Naive thymus-derived CD4-positive, alpha-beta T cell (primary cell): ENCODE results near the gene MAMDC4. TPM values are rescaled to one million over a fixed set of nuclear protein-coding genes. Genes with fewer than 3 reads are reported as not detected.
A peak's percentile ranks its signal among the peaks of the same experiment; 100 is the strongest.

Source experiments
- ATAC-seq: fragments of 150-1000 bp; cut with Tn5 transposase; 2 replicates; pipeline ENCODE4 v1.10.0; 2021; ENCODE audit warnings: mild to moderate bottlenecking, moderate library complexity
- CTCF ChIA-PET: fragments of 350-600 bp; sonication (Branson Sonifier 250); formaldehyde crosslinking; loops from one replicate; lab custom pipeline; 2021; ENCODE audit warnings: antibody characterized with exemption; lab: Charles Lee
- POLR2A ChIA-PET: fragments of 350-600 bp; sonication (Branson Sonifier 250); formaldehyde crosslinking; loops from one replicate; lab custom pipeline; 2021; ENCODE audit warnings: antibody characterized with exemption, inconsistent platforms; lab: Charles Lee
- DNase-seq, 9 donors: peaks; one replicate each; pipeline versions ENCODE4 v3.0.0 to v3.0.0-alpha.2; 2020 to 2022; ENCODE audit warnings: mixed read lengths in 1 of 9
- H3K27ac ChIP-seq: one replicate; pipeline ENCODE4 v1.7.0; 2013; ENCODE audit warnings: mild to moderate bottlenecking, low read depth, low read length, moderate library complexity
- H3K27me3 ChIP-seq, 2 donors: one replicate each; pipeline ENCODE4 v1.7.0; 2013; ENCODE audit warnings: low read length in 2 of 2, mild to moderate bottlenecking in 2 of 2, moderate library complexity in 2 of 2; ENCODE audit not compliant: control insufficient read depth in 2 of 2, insufficient read depth in 2 of 2
- H3K36me3 ChIP-seq, 3 experiments: 1 replicate in 2 of 3; 2 replicates in 1 of 3; pipeline ENCODE4 v1.7.0; 2013; ENCODE audit warnings: low read length in 3 of 3, mild to moderate bottlenecking in 3 of 3, moderate library complexity in 1 of 3; ENCODE audit not compliant: insufficient read depth in 3 of 3, control insufficient read depth in 2 of 3
- H3K4me1 ChIP-seq, 2 donors: one replicate each; pipeline ENCODE4 v1.7.0; 2013; ENCODE audit warnings: low read length in 2 of 2, mild to moderate bottlenecking in 2 of 2, moderate library complexity in 1 of 2; ENCODE audit not compliant: control insufficient read depth in 2 of 2, insufficient read depth in 2 of 2
- H3K4me3 ChIP-seq: 2 replicates; pipeline ENCODE4 v1.7.0; 2013; ENCODE audit warnings: mild to moderate bottlenecking, low read length
- H3K9me3 ChIP-seq, 3 experiments: 1 replicate in 2 of 3; 2 replicates in 1 of 3; pipeline ENCODE4 v1.7.0; 2013; ENCODE audit warnings: low read length in 3 of 3; ENCODE audit not compliant: control insufficient read depth in 2 of 3
- H3K27ac Mint-ChIP-seq, 9 donors: one replicate each; pipeline ENCODE4 v1.8.0; 2020 to 2022; ENCODE audit warnings: mixed read lengths in 9 of 9, mild to moderate bottlenecking in 8 of 9, moderate library complexity in 5 of 9, inconsistent platforms in 2 of 9
- H3K27me3 Mint-ChIP-seq, 5 donors: one replicate each; pipeline ENCODE4 v1.8.0; 2021 to 2022; ENCODE audit warnings: mixed read lengths in 5 of 5, mild to moderate bottlenecking in 1 of 5
- H3K36me3 Mint-ChIP-seq, 5 donors: one replicate each; pipeline ENCODE4 v1.8.0; 2020 to 2022; ENCODE audit warnings: mixed read lengths in 5 of 5, mild to moderate bottlenecking in 3 of 5, inconsistent platforms in 1 of 5
- H3K4me1 Mint-ChIP-seq, 7 donors: one replicate each; pipeline ENCODE4 v1.8.0; 2020 to 2022; ENCODE audit warnings: mixed read lengths in 7 of 7, mild to moderate bottlenecking in 3 of 7, inconsistent platforms in 1 of 7
- H3K4me3 Mint-ChIP-seq, 10 donors: one replicate each; pipeline ENCODE4 v1.8.0; 2020 to 2022; ENCODE audit warnings: mild to moderate bottlenecking in 10 of 10, mixed read lengths in 10 of 10, moderate library complexity in 6 of 10, inconsistent platforms in 2 of 10
- H3K9me3 Mint-ChIP-seq, 11 donors: one replicate each; pipeline ENCODE4 v1.8.0; 2020 to 2022; ENCODE audit warnings: mixed read lengths in 11 of 11, mild to moderate bottlenecking in 4 of 11, inconsistent platforms in 1 of 11, moderate library complexity in 1 of 11
- intact Hi-C, 2 donors: fragments of 100-400 bp; cut with micrococcal nuclease; formaldehyde crosslinking; loops; one replicate each; pipeline ENCODE4 v1.15.1; 2023
- polyA plus RNA-seq, 2 donors: library from polyadenylated mRNA; unstranded; fragments of 300-500 nt; fragmentation: Illumina TruSeq; gene quantifications; one replicate each; pipeline ENCODE4 v1.2.3, GENCODE V29; 2021
- total RNA-seq, 6 experiments: library from RNA in 5 of 6; stranded (reverse) in 5 of 6; gene quantifications; 1 replicate in 5 of 6; 2 replicates in 1 of 6; pipeline ENCODE4 v1.2.3 and lab custom pipeline; 2021 to 2026

The MAMDC4 gene
- total and polyA plus RNA-seq, 7 experiments from 2014 or later, result 0.22 to 27.7 (median 5.0) TPM; not detected in 1

- H3K27me3 ChIP-seq, result no peaks in the 10 kb centered on the region
- Mint-ChIP-seq H3K9me3 (no peaks in the 10 kb centered on the region), H3K4me3 (no peak overlapping the region), H3K36me3 (no peaks in the 10 kb centered on the region), H3K27me3 (no peaks in the 10 kb centered on the region), H3K27ac (no peak overlapping the region), H3K4me1 (peaks cover 0 to 4% (median 0%) of the 10 kb centered on the region in 7 donors)
- H3K4me1 ChIP-seq, result no peaks in the 10 kb centered on the region
- no peak overlapping the region for H3K27ac ChIP-seq
- intact Hi-C loops, result no loop called here
- DNase-seq, result no peak
- CTCF ChIA-PET, result no interaction called here
- no peaks in the 10 kb centered on the region for H3K9me3 ChIP-seq
- peaks cover 8 to 30% (median 9%) of the 10 kb centered on the region in 3 experiments for H3K36me3 ChIP-seq
- H3K4me3 ChIP-seq, result no peak overlapping the region
- POLR2A ChIA-PET, result interaction anchor here (1.3 kb wide), 1 partner anchor 9 kb away, joined by 3 read pairs; no protein-coding TSS in a partner anchor
- no peak for ATAC-seq
Observed at GRCh38 chr9:136858452-136858843, 6.3 kb downstream of the MAMDC4 start.

GRCh38 chr9:136858844-136859757, 7.0 kb downstream of the MAMDC4 start:
- Mint-ChIP-seq H3K36me3 (peaks cover 0 to 4% (median 3%) of the 10 kb centered on the region in 5 donors), H3K4me1 (peaks cover 0 to 10% (median 6%) of the 10 kb centered on the region in 7 donors), H3K27me3 (no peaks in the 10 kb centered on the region), H3K27ac (no peak overlapping the region), H3K9me3 (no peaks in the 10 kb centered on the region), H3K4me3 (no peak overlapping the region)
- Histone ChIP-seq H3K4me3 (no peak overlapping the region), H3K36me3 (peaks cover 8 to 36% (median 9%) of the 10 kb centered on the region in 3 experiments), H3K4me1 (no peaks in the 10 kb centered on the region), H3K9me3 (no peaks in the 10 kb centered on the region), H3K27me3 (no peaks in the 10 kb centered on the region), H3K27ac (no peak overlapping the region)
- peak; percentile 8 for ATAC-seq
- intact Hi-C loops, result no loop called here
- DNase-seq, result peak in 2 of 9 donors; percentile 6 to 9
- ChIA-PET POLR2A (interaction anchor here (1.0 to 1.3 kb wide), 2 partner anchors 9 to 28 kb away, joined by 3 read pairs; partner anchors contain the start of gene TRAF2), CTCF (no interaction called here)

- peak in 1 of 9 donors; percentile 6 for DNase-seq
- CTCF ChIA-PET, result interaction anchor here (1.0 kb wide), 1 partner anchor 167 kb away, joined by 3 read pairs; no protein-coding TSS in a partner anchor
Observed at GRCh38 chr9:136860529-136860928, 8.4 kb downstream of the MAMDC4 start.

GRCh38 chr9:136860933-136861873, 9.1 kb downstream of the MAMDC4 start:
- peak in 1 of 9 donors; percentile 7 for DNase-seq
- ChIA-PET POLR2A (no interaction called here), CTCF (interaction anchor here (1.0 kb wide), 1 partner anchor 166 kb away, joined by 3 read pairs; no protein-coding TSS in a partner anchor)
- no peaks in the 10 kb centered on the region for H3K27me3 ChIP-seq
- H3K4me1 ChIP-seq, result peaks cover 7 to 8% of the 10 kb centered on the region in 2 donors
- H3K27ac ChIP-seq, result no peak overlapping the region
- H3K27me3 Mint-ChIP-seq, result no peaks in the 10 kb centered on the region
- peaks cover 4 to 21% (median 15%) of the 10 kb centered on the region in 7 donors for H3K4me1 Mint-ChIP-seq
- peak overlapping the region in 1 of 9 donors; percentile 63 for H3K27ac Mint-ChIP-seq
- peaks cover 0 to 5% (median 3%) of the 10 kb centered on the region in 5 donors for H3K36me3 Mint-ChIP-seq
- peaks cover 8 to 41% (median 9%) of the 10 kb centered on the region in 3 experiments for H3K36me3 ChIP-seq
- H3K9me3 Mint-ChIP-seq, result no peaks in the 10 kb centered on the region
- intact Hi-C loops, result no loop called here
- H3K4me3 ChIP-seq, result no peak overlapping the region
- no peak for ATAC-seq
- no peaks in the 10 kb centered on the region for H3K9me3 ChIP-seq
- no peak overlapping the region for H3K4me3 Mint-ChIP-seq

More at GRCh38 chr9:136860529-136860928, 8.4 kb downstream of the MAMDC4 start:
- intact Hi-C loops, result no loop called here
- H3K27me3 ChIP-seq, result no peaks in the 10 kb centered on the region
- no peak overlapping the region for H3K27ac ChIP-seq
- Mint-ChIP-seq H3K4me3 (no peak overlapping the region), H3K4me1 (peaks cover 4 to 21% (median 15%) of the 10 kb centered on the region in 7 donors), H3K36me3 (peaks cover 0 to 4% (median 3%) of the 10 kb centered on the region in 5 donors), H3K9me3 (no peaks in the 10 kb centered on the region), H3K27me3 (no peaks in the 10 kb centered on the region), H3K27ac (peak overlapping the region in 2 of 9 donors; percentile 70 to 83)
- ATAC-seq, result no peak
- H3K36me3 ChIP-seq, result peaks cover 8 to 36% (median 9%) of the 10 kb centered on the region in 3 experiments
- H3K4me3 ChIP-seq, result no peak overlapping the region
- POLR2A ChIA-PET, result interaction anchor here (1.0 kb wide), 1 partner anchor 26 kb away, joined by 3 read pairs; the partner anchor contains the start of gene TRAF2
- no peaks in the 10 kb centered on the region for H3K9me3 ChIP-seq
- H3K4me1 ChIP-seq, result peaks cover 7 to 8% of the 10 kb centered on the region in 2 donors

- Mint-ChIP-seq H3K36me3 (peaks cover 0 to 5% (median 3%) of the 10 kb centered on the region in 5 donors), H3K4me1 (peaks cover 4 to 21% (median 15%) of the 10 kb centered on the region in 7 donors), H3K9me3 (no peaks in the 10 kb centered on the region), H3K27me3 (no peaks in the 10 kb centered on the region), H3K4me3 (peak overlapping the region in 1 of 10 donors; percentile 48), H3K27ac (peak overlapping the region in 1 of 9 donors; percentile 63)
- H3K4me3 ChIP-seq, result no peak overlapping the region
- no peaks in the 10 kb centered on the region for H3K27me3 ChIP-seq
- H3K9me3 ChIP-seq, result no peaks in the 10 kb centered on the region
- H3K27ac ChIP-seq, result no peak overlapping the region
- DNase-seq (peak in 1 of 9 donors; percentile 5), ATAC-seq (no peak)
- ChIA-PET POLR2A (no interaction called here), CTCF (no interaction called here)
- H3K36me3 ChIP-seq, result peaks cover 8 to 41% (median 9%) of the 10 kb centered on the region in 3 experiments
- H3K4me1 ChIP-seq, result peaks cover 7 to 8% of the 10 kb centered on the region in 2 donors
- intact Hi-C loops, result no loop called here
Observed at GRCh38 chr9:136861874-136862457, 9.8 kb downstream of the MAMDC4 start.
